H1 (cell line): Measurements from ENCODE around the gene CLEC7A. TPM values are rescaled to one million over a fixed set of nuclear protein-coding genes. Genes with fewer than 3 reads are reported as not detected.

Source experiments
- CTCF ChIA-PET: fragments of 300-600 bp; sonication (Branson Sonifier 250); formaldehyde crosslinking; loops from one replicate; lab custom pipeline; 2021; ENCODE audit not compliant: partially characterized antibody; lab: Charles Lee
- POLR2A ChIA-PET: fragments of 300-600 bp; sonication (Branson Sonifier 250); formaldehyde crosslinking; loops from one replicate; lab custom pipeline; 2021; ENCODE audit warnings: inconsistent platforms; ENCODE audit not compliant: partially characterized antibody; lab: Charles Lee
- DNase-seq, 2 experiments: peaks; one replicate each; pipeline versions ENCODE4 v3.0.0 to v3.0.0-alpha.2; 2010 to 2022; ENCODE audit warnings: low spot score in 2 of 2, low read depth in 1 of 2, mixed read lengths in 1 of 2
- FAIRE-seq: peaks from 2 replicates; lab custom pipeline; 2011; peaks lifted over from hg19 to GRCh38; lab: Jason Lieb, UNC
- H2AFZ ChIP-seq: 2 replicates; pipeline ENCODE4 v1.8.1; 2012; ENCODE audit warnings: low read length, inconsistent platforms
- H2AK5ac ChIP-seq: 2 replicates; pipeline ENCODE4 v1.6.1; 2013; ENCODE audit warnings: low read depth, low read length
- H2BK120ac ChIP-seq: replicated peaks from 2 replicates; pipeline ENCODE3; 2013; ENCODE audit warnings: low read depth, low read length, inconsistent platforms
- H2BK12ac ChIP-seq: 2 replicates; pipeline ENCODE4 v1.6.1; 2013; ENCODE audit warnings: low read depth, low read length
- H2BK15ac ChIP-seq: 2 replicates; pipeline ENCODE4 v1.6.1; 2013; ENCODE audit warnings: low read length
- H2BK20ac ChIP-seq: 2 replicates; pipeline ENCODE4 v1.6.1; 2013; ENCODE audit warnings: low read length
- H2BK5ac ChIP-seq: 2 replicates; pipeline ENCODE4 v1.6.1; 2013; ENCODE audit warnings: low read depth, low read length
- H3K14ac ChIP-seq: 2 replicates; pipeline ENCODE4 v1.6.1; 2013; ENCODE audit warnings: inconsistent platforms; ENCODE audit not compliant: insufficient read length
- H3K18ac ChIP-seq: 2 replicates; pipeline ENCODE4 v1.6.1; 2013; ENCODE audit warnings: low read length; ENCODE audit errors: extremely low read depth
- H3K23ac ChIP-seq: 2 replicates; pipeline ENCODE4 v1.6.1; 2013; ENCODE audit warnings: inconsistent platforms; ENCODE audit not compliant: insufficient read length
- H3K23me2 ChIP-seq: 2 replicates; pipeline ENCODE4 v1.6.1; 2013; ENCODE audit warnings: low read depth, low read length
- H3K27ac ChIP-seq: 2 replicates; pipeline ENCODE4 v1.6.1; 2011; ENCODE audit warnings: low read depth, low read length, inconsistent platforms
- H3K27me3 ChIP-seq, 4 experiments: replicated peaks in 1 of 4; 1 replicate in 1 of 4; 2 replicates in 3 of 4; pipeline versions ENCODE4 v1.6.1 to v1.8.1; 2011 to 2013; ENCODE audit warnings: low read length in 3 of 4, mild to moderate bottlenecking in 3 of 4, inconsistent platforms in 2 of 4, mixed read lengths in 2 of 4, moderate library complexity in 1 of 4; ENCODE audit not compliant: control insufficient read depth in 3 of 4, insufficient read depth in 3 of 4; ENCODE audit errors: extremely low read depth in 1 of 4
- H3K36me3 ChIP-seq, 4 experiments: 2 replicates each; pipeline versions ENCODE4 v1.6.1 to v1.8.1; 2011 to 2013; ENCODE audit warnings: mild to moderate bottlenecking in 4 of 4, low read length in 3 of 4, moderate library complexity in 2 of 4, control low read depth in 1 of 4, inconsistent platforms in 1 of 4; ENCODE audit not compliant: insufficient read depth in 4 of 4, control insufficient read depth in 2 of 4
- H3K4ac ChIP-seq: replicated peaks from 2 replicates; pipeline ENCODE3; 2013; ENCODE audit warnings: low read length, low read depth, mixed read lengths, inconsistent platforms; ENCODE audit not compliant: insufficient read length
- H3K4me1 ChIP-seq, 4 experiments: replicated peaks in 1 of 4; 1 replicate in 1 of 4; 2 replicates in 3 of 4; pipeline versions ENCODE4 v1.6.1 to v1.8.1; 2011 to 2013; ENCODE audit warnings: low read length in 3 of 4, inconsistent platforms in 2 of 4, mixed read lengths in 1 of 4; ENCODE audit not compliant: insufficient read depth in 4 of 4, control insufficient read depth in 3 of 4
- H3K4me2 ChIP-seq, 2 experiments: 2 replicates each; pipeline versions ENCODE4 v1.6.1 to v1.8.1; 2011 to 2013; ENCODE audit warnings: low read depth in 2 of 2, low read length in 2 of 2, control low read depth in 1 of 2, inconsistent platforms in 1 of 2, mild to moderate bottlenecking in 1 of 2; ENCODE audit not compliant: insufficient read depth in 1 of 2
- H3K4me3 ChIP-seq, 4 experiments: fragments of 200-600, 300-600 bp in 1 of 4; sonication (generic), shearing (Covaris generic), sonication (Bioruptor Twin) in 1 of 4; 2 replicates each; pipeline versions ENCODE4 v1.5.1 to v1.8.1; 2011 to 2016; ENCODE audit warnings: low read length in 4 of 4, low read depth in 3 of 4, control low read depth in 2 of 4, inconsistent platforms in 2 of 4, mild to moderate bottlenecking in 2 of 4, mixed read lengths in 1 of 4, moderate library complexity in 1 of 4; ENCODE audit not compliant: insufficient read depth in 2 of 4; ENCODE audit errors: extremely low read depth in 1 of 4
- H3K56ac ChIP-seq: replicated peaks from 2 replicates; pipeline ENCODE3; 2013; ENCODE audit warnings: low read depth, mild to moderate bottlenecking, mixed read lengths, low read length, inconsistent platforms; ENCODE audit not compliant: insufficient read length
- H3K79me1 ChIP-seq: 2 replicates; pipeline ENCODE4 v1.6.1; 2013; ENCODE audit warnings: low read depth, low read length, control low read depth
- H3K79me2 ChIP-seq, 2 experiments: 2 replicates each; pipeline versions ENCODE4 v1.6.1 to v1.8.1; 2012 to 2013; ENCODE audit warnings: low read length in 2 of 2, mild to moderate bottlenecking in 2 of 2, inconsistent platforms in 1 of 2; ENCODE audit not compliant: insufficient read depth in 2 of 2, control insufficient read depth in 1 of 2
- H3K9ac ChIP-seq, 4 experiments: replicated peaks in 1 of 4; 1 replicate in 1 of 4; 2 replicates in 3 of 4; pipeline versions ENCODE4 v1.6.1 to v1.8.1; 2011 to 2013; ENCODE audit warnings: low read depth in 3 of 4, low read length in 3 of 4, control low read depth in 2 of 4, mild to moderate bottlenecking in 2 of 4, moderate library complexity in 2 of 4, inconsistent platforms in 1 of 4; ENCODE audit errors: extremely low read depth in 1 of 4
- H3K9me3 ChIP-seq, 2 experiments: 2 replicates each; pipeline versions ENCODE4 v1.6.1 to v1.8.1; 2012 to 2013; ENCODE audit warnings: mild to moderate bottlenecking in 2 of 2, moderate library complexity in 2 of 2, control low read depth in 1 of 2, inconsistent platforms in 1 of 2, low read depth in 1 of 2, low read length in 1 of 2, mixed read lengths in 1 of 2; ENCODE audit not compliant: insufficient read depth in 2 of 2
- H4K20me1 ChIP-seq, 2 experiments: replicated peaks in 1 of 2; 2 replicates each; pipeline versions ENCODE3 to v1.8.1; 2011 to 2013; ENCODE audit warnings: inconsistent platforms in 2 of 2, low read length in 2 of 2, mild to moderate bottlenecking in 1 of 2; ENCODE audit not compliant: insufficient read depth in 2 of 2, control insufficient read depth in 1 of 2
- H4K5ac ChIP-seq: 2 replicates; pipeline ENCODE4 v1.6.1; 2013; ENCODE audit warnings: low read length, low read depth, mixed read lengths, inconsistent platforms; ENCODE audit not compliant: insufficient read length
- H4K8ac ChIP-seq: 2 replicates; pipeline ENCODE4 v1.8.0; 2013; ENCODE audit warnings: mild to moderate bottlenecking, moderate library complexity, low read length, inconsistent platforms; ENCODE audit not compliant: insufficient read depth; ENCODE audit errors: extremely low read depth
- H4K91ac ChIP-seq: replicated peaks from 2 replicates; pipeline ENCODE3; 2013; ENCODE audit warnings: low read length, mixed read lengths, inconsistent platforms; ENCODE audit not compliant: insufficient read length
- EP300 ChIP-seq, 2 experiments: IDR thresholded peaks; 1 replicate in 1 of 2; 2 replicates in 1 of 2; pipeline ENCODE4 v1.6.1; 2011 to 2012; ENCODE audit warnings: low read depth in 2 of 2, low read length in 2 of 2, mild to moderate bottlenecking in 2 of 2, borderline replicate concordance in 1 of 2, inconsistent platforms in 1 of 2, moderate library complexity in 1 of 2
- KDM5A ChIP-seq: fragments of 200-600 bp; IDR thresholded peaks from 2 replicates; pipeline ENCODE4 v1.7.1; 2012; ENCODE audit warnings: mild to moderate bottlenecking, low read length, inconsistent platforms, mixed read lengths
- TCF12 ChIP-seq: IDR thresholded peaks from 2 replicates; pipeline ENCODE4 v1.6.1; 2011; ENCODE audit warnings: low read depth, mild to moderate bottlenecking, low read length
- polyA plus RNA-seq, 7 experiments: library from polyadenylated mRNA; depleted of rRNA in 3 of 7; stranded (reverse) in 5 of 7; unstranded in 2 of 7; fragments of >200 nt in 5 of 7; fragments of 200-250 nt in 2 of 7; gene quantifications; 1 replicate in 5 of 7; 2 replicates in 1 of 7; 4 replicates in 1 of 7; pipeline versions ENCODE4 v1.2.1 to v1.2.3, GENCODE V29; 2011 to 2013; ENCODE audit warnings: missing spikeins in 2 of 7, mixed read lengths in 2 of 7
- total RNA-seq: library from RNA; stranded (reverse); fragmentation: NEBNext Ultra II Directional; extraction: Animal tissue kit (Norgen Biotek cat#: 25700); gene quantifications from 2 replicates; pipeline ENCODE4 v1.2.1, GENCODE V29; 2021
- TF ChIP-seq, protein P1 (sequence below): IDR thresholded peaks from 2 replicates; pipeline ENCODE4 v1.6.1; 2012; ENCODE audit warnings: inconsistent platforms

CLEC7A gene
- total and polyA plus RNA-seq, 2 of the 8 experiments (the other 6 are each of a cell fraction or from before 2014, with no cell fraction given), result 0.09 to 0.15 TPM

DNA sequence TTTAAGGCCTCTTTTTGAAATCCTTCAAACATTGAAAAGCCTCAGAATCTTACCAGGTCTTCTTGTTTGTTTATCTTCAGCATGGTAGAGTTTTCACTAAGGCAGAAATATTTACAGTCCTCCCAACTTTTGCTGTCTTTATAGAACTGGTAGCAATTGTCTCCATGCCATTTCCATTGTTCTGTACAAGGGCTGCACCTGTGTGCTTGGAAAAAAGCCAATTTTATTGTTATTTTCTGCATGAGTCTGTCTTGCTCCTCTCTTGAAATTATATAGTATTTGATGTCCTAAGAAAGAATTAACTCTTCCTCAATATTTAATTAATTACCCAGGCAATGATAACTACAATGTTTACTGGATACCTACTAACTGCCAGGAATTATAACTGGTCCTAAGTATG is 54.5 kb downstream of the CLEC7A start:
- Histone ChIP-seq H3K4me2 (no peak overlapping the region), H3K36me3 (no peaks in the 10 kb centered on the region), H3K4me3 (no peak overlapping the region), H4K5ac (no peak overlapping the region), H3K9ac (no peak overlapping the region), H3K56ac (no peak overlapping the region), H2BK5ac (no peak overlapping the region), H3K9me3 (no peaks in the 10 kb centered on the region), H4K20me1 (no peaks in the 10 kb centered on the region), H2BK20ac (no peak overlapping the region), H3K18ac (no peak overlapping the region), H3K79me2 (no peaks in the 10 kb centered on the region), H2BK12ac (no peak overlapping the region), H3K27ac (no peak overlapping the region), H3K27me3 (no peaks in the 10 kb centered on the region), H2AFZ (no peak overlapping the region), H3K14ac (no peak overlapping the region), H3K4ac (no peak overlapping the region), H4K91ac (no peak overlapping the region), H2BK120ac (no peak overlapping the region), H3K4me1 (no peaks in the 10 kb centered on the region), H4K8ac (no peak overlapping the region), H2AK5ac (no peak overlapping the region), H3K23me2 (no peaks in the 10 kb centered on the region), H2BK15ac (no peak overlapping the region), H3K79me1 (no peaks in the 10 kb centered on the region), H3K23ac (no peak overlapping the region)
- DNase-seq (no peak), FAIRE-seq (no peak)
- ChIA-PET POLR2A (no interaction called here), CTCF (no interaction called here)
- TF ChIP-seq KDM5A (no peak), EP300 (IDR thresholded peaks at IDR 0.05; ENCODE audit: borderline replicate concordance in 1 of 2, low read depth in 2 of 2, low read length in 2 of 2) (no peak), TCF12 (no peak)
- TF ChIP-seq, protein P1, sequence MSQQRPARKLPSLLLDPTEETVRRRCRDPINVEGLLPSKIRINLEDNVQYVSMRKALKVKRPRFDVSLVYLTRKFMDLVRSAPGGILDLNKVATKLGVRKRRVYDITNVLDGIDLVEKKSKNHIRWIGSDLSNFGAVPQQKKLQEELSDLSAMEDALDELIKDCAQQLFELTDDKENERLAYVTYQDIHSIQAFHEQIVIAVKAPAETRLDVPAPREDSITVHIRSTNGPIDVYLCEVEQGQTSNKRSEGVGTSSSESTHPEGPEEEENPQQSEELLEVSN, result no peak
